HCT116 (cell line): Measurements from ENCODE around the gene CBLB. TPM values are rescaled to one million over a fixed set of nuclear protein-coding genes. Genes with fewer than 3 reads are reported as not detected.

Experiments used
- ATAC-seq: fragments of 200-7000 bp; cut with Tn5 transposase; 2 replicates; pipeline ENCODE4 v1.9.1; 2020; ENCODE audit warnings: mild to moderate bottlenecking, moderate library complexity
- BruUV-seq: library from RNA; stranded (reverse); fragments of 400-500 nt; replicated peaks from 2 replicates; lab custom pipeline; 2021; lab: Mats Ljungman, UMichigan
- CTCF ChIA-PET: fragments of 300-600 bp; sonication (Branson Sonifier 250); formaldehyde crosslinking; loops from one replicate; lab custom pipeline; 2021; ENCODE audit warnings: antibody characterized with exemption; lab: Charles Lee
- POLR2A ChIA-PET: fragments of 300-600, 350-600 bp; sonication (Branson Sonifier 250); formaldehyde crosslinking; loops from one replicate; lab custom pipeline; 2021; ENCODE audit warnings: antibody characterized with exemption; lab: Charles Lee
- RAD21 ChIA-PET, 2 experiments: fragments of 300-600 bp; sonication (Branson Sonifier 250); formaldehyde crosslinking; loops; one replicate each; lab custom pipeline; 2023; ENCODE audit warnings: low total read pairs in 2 of 2; ENCODE audit not compliant: uncharacterized antibody in 2 of 2, unreplicated experiment in 2 of 2, low non-redundant PET in 1 of 2; lab: Charles Lee
- DNase-seq: peaks from one replicate; pipeline ENCODE4 v3.0.0-alpha.2; 2010; ENCODE audit warnings: low read depth, low spot score
- H2AFZ ChIP-seq: fragments of 200-600 bp; shearing (Covaris generic), sonication (generic); 2 replicates; pipeline ENCODE4 v1.6.1; 2017; ENCODE audit warnings: low read depth, mixed run types, mixed read lengths, antibody characterized with exemption, low read length; ENCODE audit not compliant: poor library complexity, severe bottlenecking
- H3K27ac ChIP-seq: 2 replicates; pipeline ENCODE4 v1.5.1; 2012; ENCODE audit warnings: low read depth, low read length
- H3K27me3 ChIP-seq: fragments of 200-600 bp; sonication (generic); 2 replicates; pipeline ENCODE4 v1.6.1; 2016; ENCODE audit warnings: mixed run types, low read length, mixed read lengths; ENCODE audit not compliant: insufficient read depth
- H3K36me3 ChIP-seq, 2 experiments: fragments of 200-500 bp in 1 of 2; fragments of 200-600 bp in 1 of 2; sonication (Bioruptor generic) in 1 of 2; sonication (generic) in 1 of 2; 2 replicates each; pipeline versions ENCODE4 v1.5.1 to v1.6.1; 2014 to 2016; ENCODE audit warnings: low read length in 2 of 2, inconsistent platforms in 1 of 2, mixed read lengths in 1 of 2, mixed run types in 1 of 2; ENCODE audit not compliant: insufficient read depth in 2 of 2, control insufficient read depth in 1 of 2
- H3K4me1 ChIP-seq, 2 experiments: fragments of 200-600 bp in 1 of 2; sonication (generic) in 1 of 2; 2 replicates each; pipeline versions ENCODE4 v1.5.1 to v1.6.1; 2012 to 2017; ENCODE audit warnings: low read length in 2 of 2, inconsistent platforms in 1 of 2, mild to moderate bottlenecking in 1 of 2, mixed read lengths in 1 of 2, mixed run types in 1 of 2, moderate library complexity in 1 of 2; ENCODE audit not compliant: insufficient read depth in 2 of 2, control insufficient read depth in 1 of 2
- H3K4me2 ChIP-seq: fragments of 200-600 bp; sonication (generic); 2 replicates; pipeline ENCODE4 v1.6.1; 2017; ENCODE audit warnings: mixed run types, low read length, mixed read lengths
- H3K4me3 ChIP-seq, 2 experiments: fragments of 200-600 bp in 1 of 2; sonication (generic) in 1 of 2; replicated peaks in 1 of 2; 2 replicates each; pipeline ENCODE4 v1.5.1; 2011 to 2016; ENCODE audit warnings: low read length in 2 of 2, control low read depth in 1 of 2, low read depth in 1 of 2, mild to moderate bottlenecking in 1 of 2, mixed read lengths in 1 of 2, mixed run types in 1 of 2
- H3K79me2 ChIP-seq: fragments of 200-600 bp; sonication (generic); 2 replicates; pipeline ENCODE4 v1.6.1; 2017; ENCODE audit warnings: mild to moderate bottlenecking, mixed run types, low read length, moderate library complexity, mixed read lengths; ENCODE audit not compliant: insufficient read depth
- H3K9ac ChIP-seq: fragments of 200-600 bp; sonication (generic); 2 replicates; pipeline ENCODE4 v1.6.1; 2016; ENCODE audit warnings: low read length, mixed read lengths
- H3K9me2 ChIP-seq: fragments of 200-600 bp; sonication (generic), shearing (Covaris generic); 2 replicates; pipeline ENCODE4 v1.6.1; 2017; ENCODE audit warnings: mixed run types, mild to moderate bottlenecking, moderate library complexity; ENCODE audit not compliant: insufficient read depth
- H3K9me3 ChIP-seq, 2 experiments: fragments of 200-500 bp in 1 of 2; fragments of 200-600 bp in 1 of 2; sonication (Bioruptor generic) in 1 of 2; sonication (generic) in 1 of 2; 2 replicates each; pipeline ENCODE4 v1.6.1; 2014 to 2017; ENCODE audit warnings: low read length in 2 of 2, mixed read lengths in 2 of 2, inconsistent platforms in 1 of 2, low read depth in 1 of 2, mild to moderate bottlenecking in 1 of 2, mixed run types in 1 of 2, moderate library complexity in 1 of 2; ENCODE audit not compliant: control insufficient read depth in 1 of 2, insufficient read depth in 1 of 2
- H4K20me1 ChIP-seq: fragments of 200-600 bp; sonication (generic), shearing (Covaris generic); 2 replicates; pipeline ENCODE4 v1.6.1; 2017; ENCODE audit warnings: mixed run types, mild to moderate bottlenecking, moderate library complexity; ENCODE audit not compliant: insufficient read depth
- ATF3 ChIP-seq: IDR thresholded peaks from 2 replicates; pipeline ENCODE4 v1.6.1; 2012
- CTCF ChIP-seq, 3 experiments: fragments of 200-600 bp in 1 of 3; sonication (generic) in 1 of 3; IDR thresholded peaks in 2 of 3; conservative IDR thresholded peaks in 1 of 3; 2 replicates each; pipeline ENCODE4 v1.5.1; 2012 to 2017; ENCODE audit warnings: low read depth in 2 of 3, low read length in 2 of 3, antibody characterized with exemption in 1 of 3, borderline replicate concordance in 1 of 3, control low read depth in 1 of 3, mild to moderate bottlenecking in 1 of 3, mixed read lengths in 1 of 3, mixed run types in 1 of 3, moderate library complexity in 1 of 3; ENCODE audit not compliant: insufficient read depth in 1 of 3
- ELF1 ChIP-seq: IDR thresholded peaks from 2 replicates; pipeline ENCODE4 v1.6.1; 2012; ENCODE audit warnings: low read depth, borderline replicate concordance
- EZH2phosphoT487 ChIP-seq: fragments of 200-600 bp; IDR thresholded peaks from 2 replicates; pipeline ENCODE4 v1.6.1; 2018; ENCODE audit warnings: antibody characterized with exemption, borderline replicate concordance
- FOSL1 ChIP-seq: IDR thresholded peaks from 2 replicates; pipeline ENCODE4 v1.6.1; 2012; ENCODE audit warnings: low read depth
- MAX ChIP-seq: IDR thresholded peaks from 2 replicates; pipeline ENCODE4 v1.6.1; 2012
- POLR2AphosphoS5 ChIP-seq: IDR thresholded peaks from 2 replicates; pipeline ENCODE4 v1.6.1; 2011; ENCODE audit warnings: mild to moderate bottlenecking, low read depth, low read length, moderate library complexity
- RAD21 ChIP-seq: IDR thresholded peaks from 2 replicates; pipeline ENCODE4 v1.6.1; 2012; ENCODE audit warnings: low read depth, mild to moderate bottlenecking
- SIN3A ChIP-seq: IDR thresholded peaks from 2 replicates; pipeline ENCODE4 v1.6.1; 2012; ENCODE audit warnings: low read depth
- SP1 ChIP-seq: IDR thresholded peaks from 2 replicates; pipeline ENCODE4 v1.6.1; 2012; ENCODE audit warnings: low read depth
- SRF ChIP-seq: IDR thresholded peaks from 2 replicates; pipeline ENCODE4 v1.6.1; 2012; ENCODE audit warnings: low read depth
- TCF7L2 ChIP-seq: IDR thresholded peaks from 2 replicates; pipeline ENCODE4 v1.7.0; 2011; ENCODE audit warnings: borderline replicate concordance, inconsistent platforms; ENCODE audit not compliant: insufficient read depth, insufficient read length; ENCODE audit errors: extremely low read depth
- YY1 ChIP-seq: IDR thresholded peaks from 2 replicates; pipeline ENCODE4 v1.6.1; 2011; ENCODE audit warnings: low read length, low read depth, moderate library complexity, mild to moderate bottlenecking; ENCODE audit not compliant: insufficient replicate concordance; ENCODE audit errors: extremely low read depth
- ZFX ChIP-seq: fragments of 450-650 bp; IDR thresholded peaks from 2 replicates; pipeline ENCODE4 v1.6.1; 2017
- ZNF274 ChIP-seq: fragments of 200-500 bp; sonication (Bioruptor generic); IDR thresholded peaks from 2 replicates; pipeline ENCODE4 v1.6.1; 2014; ENCODE audit warnings: mild to moderate bottlenecking, low read depth, low read length, inconsistent platforms
- intact Hi-C: fragments of 100-400 bp; cut with micrococcal nuclease; formaldehyde crosslinking; loops from 2 replicates; pipeline ENCODE4 v1.10.0; 2022
- total RNA-seq: library from RNA; stranded (reverse); gene quantifications from one replicate; pipeline ENCODE4 v1.2.1, GENCODE V29; 2021; ENCODE audit not compliant: unreplicated experiment

CBLB gene
- total RNA-seq, 1 experiment from 2014 or later = 10.4 TPM

- H4K20me1 ChIP-seq = no peaks in the 10 kb centered on the region
- H2AFZ ChIP-seq = no peak overlapping the region
- DNase-seq (peak; percentile 0), ATAC-seq (no peak)
- no peaks in the 10 kb centered on the region for H3K9me2 ChIP-seq
- RAD21 ChIA-PET = no interaction called here
- no peak overlapping the region for H3K4me2 ChIP-seq
- POLR2A ChIA-PET = no interaction called here
- no peak overlapping the region for H3K27ac ChIP-seq
- H3K9me3 ChIP-seq = no peaks in the 10 kb centered on the region
- no TSS peak for BruUV-seq
- H3K27me3 ChIP-seq = no peaks in the 10 kb centered on the region
- no peak overlapping the region for H3K9ac ChIP-seq
- no peaks in the 10 kb centered on the region for H3K36me3 ChIP-seq
- CTCF ChIA-PET = interaction anchor here (1.2 kb wide), 1 partner anchor 16 kb away, joined by 3 read pairs; no protein-coding TSS in a partner anchor
- no peaks in the 10 kb centered on the region for H3K4me1 ChIP-seq
- intact Hi-C loops = loop anchor here (1.0 to 5.0 kb wide), 5 partner anchors 436 to 1431 kb away; no protein-coding TSS in a partner anchor
- TF ChIP-seq MAX (no peak), RAD21 (peak; percentile 71), CTCF (IDR thresholded peaks at IDR 0.05 in 2 of 3, conservative IDR thresholded peaks at IDR 0.05 in 1 of 3; ENCODE audit: borderline replicate concordance in 1 of 3, insufficient read depth in 1 of 3, low read depth in 2 of 3, low read length in 2 of 3) (peak; percentile 41 to 79 (median 66); a peak in 5 of 6 replicates), ZNF274 (no peak)
- H3K4me3 ChIP-seq = no peak overlapping the region
- no peaks in the 10 kb centered on the region for H3K79me2 ChIP-seq
Measured at GRCh38 chr3:105686278-105686897, 182.4 kb downstream of the CBLB start.

GRCh38 chr3:105679951-105680350 is 188.9 kb downstream of the CBLB start:
- POLR2A ChIA-PET = no interaction called here
- intact Hi-C loops = no loop called here
- no peaks in the 10 kb centered on the region for H3K79me2 ChIP-seq
- TF ChIP-seq SP1 (no peak), ZFX (no peak), TCF7L2 (no peak), FOSL1 (no peak), CTCF (IDR thresholded peaks at IDR 0.05 in 2 of 3, conservative IDR thresholded peaks at IDR 0.05 in 1 of 3; ENCODE audit: borderline replicate concordance in 1 of 3, insufficient read depth in 1 of 3, low read depth in 2 of 3, low read length in 2 of 3) (no peak), SRF (no peak), ATF3 (no peak), EZH2phosphoT487 (no peak), ELF1 (no peak), YY1 (no peak), POLR2AphosphoS5 (no peak), SIN3A (no peak)

More at GRCh38 chr3:105679951-105680350, 188.9 kb downstream of the CBLB start:
- Histone ChIP-seq H3K36me3 (no peaks in the 10 kb centered on the region), H3K4me3 (no peak overlapping the region), H3K27me3 (no peaks in the 10 kb centered on the region), H3K9ac (no peak overlapping the region), H3K9me3 (no peaks in the 10 kb centered on the region), H3K9me2 (no peaks in the 10 kb centered on the region), H4K20me1 (no peaks in the 10 kb centered on the region), H3K27ac (no peak overlapping the region), H3K4me1 (no peaks in the 10 kb centered on the region), H2AFZ (no peak overlapping the region), H3K4me2 (no peak overlapping the region)
- DNase-seq (no peak), ATAC-seq (no peak)
- ChIA-PET CTCF (no interaction called here), RAD21 (no interaction called here)
- BruUV-seq = no TSS peak
